Tibial artery (tissue), 4 donors: ENCODE measurements around the gene WDR27.
"Not testable (repeated sequence)": the region's sequence is repeated elsewhere in the genome, so short reads cannot be mapped to it uniquely, and the experiment has no call there.

ENCODE experiments used
- DNase-seq, 2 donors: peaks; one replicate each; pipeline ENCODE4 v3.0.0-alpha.2; 2019
- H3K27ac ChIP-seq, 2 donors: fragments of 200-600 bp; sonication (generic) in 1 of 2; 1 replicate in 1 of 2; 2 replicates in 1 of 2; pipeline ENCODE4 v1.5.1; 2018 to 2019; ENCODE audit warnings: mild to moderate bottlenecking in 1 of 2
- H3K27me3 ChIP-seq, 2 donors: fragments of 200-600 bp; sonication (generic) in 1 of 2; one replicate each; pipeline versions ENCODE4 v1.5.1 to v1.6.0; 2016 to 2019
- H3K36me3 ChIP-seq, 3 donors: fragments of 200-600 bp; sonication (generic) in 2 of 3; one replicate each; pipeline ENCODE4 v1.5.1; 2016 to 2019; ENCODE audit warnings: mild to moderate bottlenecking in 2 of 3
- H3K4me1 ChIP-seq, 4 donors: fragments of 200-600 bp; sonication (generic) in 2 of 4; 1 replicate in 3 of 4; 2 replicates in 1 of 4; pipeline ENCODE4 v1.5.1; 2016 to 2019
- H3K4me3 ChIP-seq, 2 donors: fragments of 200-600 bp; sonication (generic) in 1 of 2; 1 replicate in 1 of 2; 2 replicates in 1 of 2; pipeline ENCODE4 v1.5.1; 2018 to 2019; ENCODE audit warnings: mild to moderate bottlenecking in 2 of 2
- H3K9me3 ChIP-seq, 3 donors: fragments of 200-600 bp; sonication (generic) in 1 of 3; one replicate each; pipeline ENCODE4 v1.5.1; 2016 to 2019
- intact Hi-C: fragments of 100-400 bp; cut with DNase I; formaldehyde crosslinking; loops from one replicate; pipeline ENCODE4 v1.15.0; 2023; ENCODE audit warnings: low total_unique reads
- TF ChIP-seq, protein P1 (sequence below), 2 experiments: fragments of 200-600 bp in 1 of 2; fragments of 450-650 bp in 1 of 2; IDR thresholded peaks; one replicate each; pipeline ENCODE4 v1.5.1; 2017 to 2019; ENCODE audit warnings: antibody characterized with exemption in 2 of 2, mild to moderate bottlenecking in 1 of 2, moderate library complexity in 1 of 2

The WDR27 gene

GRCh38 chr6:169646906-169647567, 54.8 kb downstream of the WDR27 start:
- TF ChIP-seq, protein P1, sequence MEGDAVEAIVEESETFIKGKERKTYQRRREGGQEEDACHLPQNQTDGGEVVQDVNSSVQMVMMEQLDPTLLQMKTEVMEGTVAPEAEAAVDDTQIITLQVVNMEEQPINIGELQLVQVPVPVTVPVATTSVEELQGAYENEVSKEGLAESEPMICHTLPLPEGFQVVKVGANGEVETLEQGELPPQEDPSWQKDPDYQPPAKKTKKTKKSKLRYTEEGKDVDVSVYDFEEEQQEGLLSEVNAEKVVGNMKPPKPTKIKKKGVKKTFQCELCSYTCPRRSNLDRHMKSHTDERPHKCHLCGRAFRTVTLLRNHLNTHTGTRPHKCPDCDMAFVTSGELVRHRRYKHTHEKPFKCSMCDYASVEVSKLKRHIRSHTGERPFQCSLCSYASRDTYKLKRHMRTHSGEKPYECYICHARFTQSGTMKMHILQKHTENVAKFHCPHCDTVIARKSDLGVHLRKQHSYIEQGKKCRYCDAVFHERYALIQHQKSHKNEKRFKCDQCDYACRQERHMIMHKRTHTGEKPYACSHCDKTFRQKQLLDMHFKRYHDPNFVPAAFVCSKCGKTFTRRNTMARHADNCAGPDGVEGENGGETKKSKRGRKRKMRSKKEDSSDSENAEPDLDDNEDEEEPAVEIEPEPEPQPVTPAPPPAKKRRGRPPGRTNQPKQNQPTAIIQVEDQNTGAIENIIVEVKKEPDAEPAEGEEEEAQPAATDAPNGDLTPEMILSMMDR (IDR thresholded peaks at IDR 0.05) = no peak
- intact Hi-C loops = no loop called here
- H3K36me3 ChIP-seq = peaks cover 0 to 37% (median 5%) of the 10 kb centered on the region in 3 donors
- DNase-seq = no peak
- H3K4me1 ChIP-seq = no peaks in the 10 kb centered on the region
- H3K27me3 ChIP-seq = no peaks in the 10 kb centered on the region
- no peak overlapping the region for H3K27ac ChIP-seq
- no peaks in the 10 kb centered on the region for H3K9me3 ChIP-seq
- no peak overlapping the region for H3K4me3 ChIP-seq

DNA sequence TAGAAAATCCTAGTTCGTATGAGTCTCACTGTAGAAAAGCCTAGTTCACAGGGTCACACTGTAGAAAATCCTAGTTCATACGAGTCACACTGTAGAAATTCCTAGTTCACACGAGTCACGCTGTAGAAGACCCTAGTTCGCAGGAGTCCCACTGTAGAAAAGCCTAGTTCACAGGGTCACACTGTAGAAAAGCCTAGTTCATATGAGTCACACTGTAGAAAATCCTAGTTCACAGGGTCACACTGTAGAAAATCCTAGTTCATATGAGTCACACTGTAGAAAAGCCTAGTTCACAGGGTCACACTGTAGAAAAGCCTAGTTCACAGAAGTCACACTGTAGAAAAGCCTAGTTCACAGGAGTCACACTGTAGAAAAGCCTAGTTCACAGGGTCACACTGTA, 56.4 kb downstream of the WDR27 start:
- intact Hi-C loops, H3K27me3 ChIP-seq, DNase-seq, H3K4me3 ChIP-seq, H3K9me3 ChIP-seq, H3K27ac ChIP-seq, H3K4me1 ChIP-seq: not testable (repeated sequence)
- peaks cover 0 to 41% (median 5%) of the 10 kb centered on the region in 3 donors for H3K36me3 ChIP-seq

GRCh38 chr6:169643521-169643920, 58.3 kb downstream of the WDR27 start:
- no peaks in the 10 kb centered on the region for H3K4me1 ChIP-seq
- no peaks in the 10 kb centered on the region for H3K27me3 ChIP-seq
- no peak for DNase-seq
- H3K36me3 ChIP-seq = peaks cover 0 to 41% (median 5%) of the 10 kb centered on the region in 3 donors
- TF ChIP-seq, protein P1 (IDR thresholded peaks at IDR 0.05) = no peak
- no peaks in the 10 kb centered on the region for H3K9me3 ChIP-seq
- H3K4me3 ChIP-seq = no peak overlapping the region
- intact Hi-C loops = no loop called here
- H3K27ac ChIP-seq = no peak overlapping the region

DNA sequence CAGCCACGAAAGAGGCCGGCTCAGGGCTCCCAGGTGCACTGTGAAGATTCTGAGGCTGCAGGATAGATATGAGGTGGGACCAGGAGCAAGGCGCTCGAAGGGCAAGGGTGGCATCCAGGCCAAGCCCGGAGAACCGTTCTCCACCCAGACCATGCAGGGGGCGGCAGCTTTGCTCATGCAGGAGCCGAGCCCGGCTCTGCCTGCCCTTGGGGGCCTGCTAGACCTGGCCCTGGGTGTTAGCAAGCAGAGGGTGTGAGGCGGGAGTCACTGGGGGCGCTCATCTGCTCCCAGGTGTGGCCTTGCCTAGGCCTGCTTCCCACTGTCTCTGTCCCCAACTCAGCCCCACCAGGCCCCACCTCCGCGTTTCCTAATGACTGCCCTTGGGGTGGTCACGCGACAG, 59.4 kb downstream of the WDR27 start:
- Histone ChIP-seq H3K36me3 (peaks cover 0 to 36% (median 1%) of the 10 kb centered on the region in 3 donors), H3K9me3 (no peaks in the 10 kb centered on the region), H3K27me3 (no peaks in the 10 kb centered on the region), H3K4me1 (no peaks in the 10 kb centered on the region), H3K4me3 (no peak overlapping the region), H3K27ac (no peak overlapping the region)
- intact Hi-C loops = no loop called here
- DNase-seq = no peak
- TF ChIP-seq, protein P1 (IDR thresholded peaks at IDR 0.05) = no peak

DNA sequence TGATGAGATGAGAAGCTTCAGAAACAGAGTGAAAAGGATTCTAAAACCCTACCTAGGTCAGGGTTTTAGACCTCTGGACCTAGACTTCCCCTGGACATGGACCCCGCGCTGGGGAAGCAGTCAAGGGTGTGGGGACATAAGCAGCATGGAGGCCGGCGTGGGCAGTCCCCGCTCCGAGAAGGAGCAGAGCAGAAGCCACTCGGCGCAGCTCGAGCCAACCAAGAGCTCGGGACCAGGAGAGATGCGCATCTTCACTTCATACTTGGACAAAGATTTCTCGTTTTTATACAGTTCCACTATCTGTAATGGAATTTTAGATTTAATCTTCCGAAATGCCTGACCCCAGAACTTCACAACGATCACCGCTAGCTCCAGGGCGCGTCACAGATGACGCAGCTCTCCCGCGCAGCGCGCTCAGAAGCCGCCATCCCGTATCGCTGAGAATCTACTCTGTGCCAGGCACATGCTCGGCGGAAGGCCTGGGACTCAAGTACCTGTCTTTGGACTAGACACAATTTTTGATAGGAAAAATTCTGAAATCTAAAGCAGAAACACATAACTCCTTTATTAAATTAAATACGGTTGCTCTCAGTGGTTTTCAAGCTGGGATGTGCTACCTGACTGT, 60.3 kb downstream of the WDR27 start:
- Histone ChIP-seq H3K36me3 (peaks cover 5 to 34% (median 6%) of the 10 kb centered on the region in 3 donors), H3K27ac (no peak overlapping the region), H3K9me3 (no peaks in the 10 kb centered on the region), H3K27me3 (no peaks in the 10 kb centered on the region), H3K4me3 (no peak overlapping the region), H3K4me1 (no peaks in the 10 kb centered on the region)
- TF ChIP-seq, protein P1 (IDR thresholded peaks at IDR 0.05) = no peak
- intact Hi-C loops = no loop called here
- no peak for DNase-seq

GRCh38 chr6:169640983-169641382, 60.8 kb downstream of the WDR27 start:
- no peak for DNase-seq
- no peak overlapping the region for H3K4me3 ChIP-seq
- H3K27me3 ChIP-seq = no peaks in the 10 kb centered on the region
- H3K9me3 ChIP-seq = no peaks in the 10 kb centered on the region
- TF ChIP-seq, protein P1 (IDR thresholded peaks at IDR 0.05) = no peak
- H3K36me3 ChIP-seq = peaks cover 6 to 34% (median 8%) of the 10 kb centered on the region in 3 donors
- no peaks in the 10 kb centered on the region for H3K4me1 ChIP-seq
- H3K27ac ChIP-seq = no peak overlapping the region
- intact Hi-C loops = no loop called here
